Nephron (organoid): ENCODE data around the gene NUTF2.

Experiments used
- H3K27ac Mint-ChIP-seq, 3 experiments: 2 replicates each; pipeline ENCODE4 v1.8.0; 2020; ENCODE audit warnings: mixed read lengths in 3 of 3, mild to moderate bottlenecking in 2 of 3, moderate library complexity in 1 of 3
- H3K27me3 Mint-ChIP-seq: 2 replicates; pipeline ENCODE4 v1.8.0; 2021; ENCODE audit warnings: low read depth, mild to moderate bottlenecking, moderate library complexity, mixed read lengths
- H3K36me3 Mint-ChIP-seq: 2 replicates; pipeline ENCODE4 v1.8.0; 2020; ENCODE audit warnings: low read depth, mixed read lengths
- H3K4me1 Mint-ChIP-seq: 2 replicates; pipeline ENCODE4 v1.8.0; 2020; ENCODE audit warnings: mixed read lengths
- H3K4me3 Mint-ChIP-seq, 3 experiments: 2 replicates each; pipeline ENCODE4 v1.8.0; 2020; ENCODE audit warnings: mild to moderate bottlenecking in 3 of 3, mixed read lengths in 3 of 3, moderate library complexity in 2 of 3
- H3K9me3 Mint-ChIP-seq: 2 replicates; pipeline ENCODE4 v1.8.0; 2020; ENCODE audit warnings: mixed read lengths
- TF ChIP-seq, protein P1 (sequence below), 3 experiments: fragments of 200-600 bp; sonication (generic); IDR thresholded peaks; one replicate each; pipeline ENCODE4 v1.5.0; 2021; ENCODE audit warnings: antibody characterized with exemption in 3 of 3; ENCODE audit not compliant: unreplicated experiment in 3 of 3

NUTF2 gene

DNA sequence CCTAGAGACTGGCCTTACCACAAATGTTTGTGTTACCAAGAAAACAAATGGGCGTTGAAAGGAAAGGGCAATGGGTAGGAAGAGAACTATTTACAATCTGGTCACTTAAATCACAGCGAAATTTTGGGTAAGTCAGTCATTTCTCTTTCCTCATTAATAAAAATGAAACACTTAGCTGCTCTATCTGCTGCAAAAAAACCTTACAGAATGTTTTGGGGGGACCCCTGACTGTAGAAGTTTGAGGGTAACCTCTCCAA is 742 bp upstream of the NUTF2 start:
- peaks cover 51% of the 10 kb centered on the region for H3K4me1 Mint-ChIP-seq
- H3K27ac Mint-ChIP-seq, result peak overlapping the region; percentile 96 to 98 (median 98)
- H3K4me3 Mint-ChIP-seq, result peak overlapping the region; percentile 89 to 97 (median 90)
- no peaks in the 10 kb centered on the region for H3K9me3 Mint-ChIP-seq
- TF ChIP-seq, protein P1, sequence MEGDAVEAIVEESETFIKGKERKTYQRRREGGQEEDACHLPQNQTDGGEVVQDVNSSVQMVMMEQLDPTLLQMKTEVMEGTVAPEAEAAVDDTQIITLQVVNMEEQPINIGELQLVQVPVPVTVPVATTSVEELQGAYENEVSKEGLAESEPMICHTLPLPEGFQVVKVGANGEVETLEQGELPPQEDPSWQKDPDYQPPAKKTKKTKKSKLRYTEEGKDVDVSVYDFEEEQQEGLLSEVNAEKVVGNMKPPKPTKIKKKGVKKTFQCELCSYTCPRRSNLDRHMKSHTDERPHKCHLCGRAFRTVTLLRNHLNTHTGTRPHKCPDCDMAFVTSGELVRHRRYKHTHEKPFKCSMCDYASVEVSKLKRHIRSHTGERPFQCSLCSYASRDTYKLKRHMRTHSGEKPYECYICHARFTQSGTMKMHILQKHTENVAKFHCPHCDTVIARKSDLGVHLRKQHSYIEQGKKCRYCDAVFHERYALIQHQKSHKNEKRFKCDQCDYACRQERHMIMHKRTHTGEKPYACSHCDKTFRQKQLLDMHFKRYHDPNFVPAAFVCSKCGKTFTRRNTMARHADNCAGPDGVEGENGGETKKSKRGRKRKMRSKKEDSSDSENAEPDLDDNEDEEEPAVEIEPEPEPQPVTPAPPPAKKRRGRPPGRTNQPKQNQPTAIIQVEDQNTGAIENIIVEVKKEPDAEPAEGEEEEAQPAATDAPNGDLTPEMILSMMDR (IDR thresholded peaks at IDR 0.05; ENCODE audit: unreplicated experiment in 3 of 3), result no peak
- peaks cover 4% of the 10 kb centered on the region for H3K27me3 Mint-ChIP-seq
- H3K36me3 Mint-ChIP-seq, result peaks cover 4% of the 10 kb centered on the region

DNA sequence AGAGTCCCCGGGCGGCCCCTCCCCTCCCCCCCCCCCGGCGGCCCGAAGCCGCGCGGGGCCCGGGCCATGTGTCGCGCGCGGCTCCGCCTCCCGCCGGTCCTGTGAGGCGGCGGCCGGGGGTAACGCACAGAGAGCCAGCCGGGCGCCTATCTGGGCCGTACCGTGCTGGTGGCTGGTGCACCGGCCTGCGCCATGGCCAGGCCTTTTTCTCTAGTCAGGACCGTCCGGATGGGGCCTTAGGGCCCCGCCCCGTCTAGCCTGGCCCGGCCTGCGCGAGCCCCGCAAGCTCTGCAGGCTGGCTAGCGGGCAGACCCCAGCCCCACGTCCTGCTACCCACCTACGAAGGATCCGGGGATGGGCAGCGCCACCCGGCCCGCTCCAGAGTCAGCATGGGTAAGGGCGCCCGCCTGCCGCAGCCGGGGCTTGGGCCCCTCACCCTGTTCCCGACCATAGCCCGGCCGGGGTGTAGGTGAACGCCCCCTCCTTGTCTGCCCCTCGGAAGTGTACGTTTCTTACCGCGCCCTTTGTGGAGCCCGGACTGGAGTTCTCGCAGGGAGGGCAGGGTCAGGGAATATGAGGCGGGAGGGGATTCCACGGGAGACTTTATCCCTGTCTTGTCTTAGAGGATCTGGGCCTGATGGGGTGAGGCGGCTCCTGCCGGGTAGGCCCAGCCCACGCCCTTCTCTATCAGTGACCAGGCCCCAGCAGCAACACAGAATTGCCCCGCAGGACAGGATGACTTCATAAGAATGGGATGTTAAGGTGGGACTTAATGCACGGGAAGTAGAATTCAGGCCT is 530 bp downstream of the NUTF2 start, which contains the start of gene CENPT:
Gene CENPT, minus strand, starts transcription at position 630 of the 798 bp plus-strand sequence. CDS start 13,834 bp downstream, outside the sequence.
- TF ChIP-seq, protein P1 (IDR thresholded peaks at IDR 0.05; ENCODE audit: unreplicated experiment in 3 of 3), result no peak
- no peaks in the 10 kb centered on the region for H3K9me3 Mint-ChIP-seq
- peak within 1 kb of the TSS; percentile 93 to 98 (median 95) for H3K4me3 Mint-ChIP-seq
- H3K4me1 Mint-ChIP-seq, result peaks cover 45% of the 10 kb centered on the region
- peaks cover 4% of the 10 kb centered on the region for H3K36me3 Mint-ChIP-seq
- peak within 1 kb of the TSS; percentile 96 to 98 (median 98) for H3K27ac Mint-ChIP-seq
- peaks cover 4% of the 10 kb centered on the region for H3K27me3 Mint-ChIP-seq

DNA sequence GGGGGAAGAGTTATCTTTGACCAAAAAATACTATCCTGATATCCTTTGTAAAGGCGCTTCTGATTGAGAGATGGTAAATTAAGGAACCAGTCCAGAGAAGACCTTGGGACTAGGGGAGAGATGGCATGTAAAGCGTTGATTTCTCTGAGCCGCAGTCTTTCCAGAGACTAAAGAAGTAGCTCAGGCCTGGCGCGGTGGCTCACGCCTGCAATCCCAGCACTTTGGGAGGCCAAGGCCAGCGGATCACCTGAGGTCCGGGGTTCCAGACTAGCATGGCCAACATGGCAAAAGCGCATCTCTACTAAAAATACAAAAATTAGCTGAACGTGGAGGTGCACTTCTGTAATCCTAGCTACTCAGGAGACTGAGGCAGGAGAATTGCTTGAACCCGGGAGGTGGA is 1.4 kb downstream of the NUTF2 start:
- Mint-ChIP-seq H3K36me3 (peaks cover 4% of the 10 kb centered on the region), H3K27ac (peak overlapping the region; percentile 82 to 98 (median 91)), H3K9me3 (no peaks in the 10 kb centered on the region), H3K27me3 (peaks cover 4% of the 10 kb centered on the region), H3K4me1 (peaks cover 41% of the 10 kb centered on the region), H3K4me3 (peak overlapping the region; percentile 93 to 98 (median 95))
- TF ChIP-seq, protein P1 (IDR thresholded peaks at IDR 0.05; ENCODE audit: unreplicated experiment in 3 of 3), result no peak

DNA sequence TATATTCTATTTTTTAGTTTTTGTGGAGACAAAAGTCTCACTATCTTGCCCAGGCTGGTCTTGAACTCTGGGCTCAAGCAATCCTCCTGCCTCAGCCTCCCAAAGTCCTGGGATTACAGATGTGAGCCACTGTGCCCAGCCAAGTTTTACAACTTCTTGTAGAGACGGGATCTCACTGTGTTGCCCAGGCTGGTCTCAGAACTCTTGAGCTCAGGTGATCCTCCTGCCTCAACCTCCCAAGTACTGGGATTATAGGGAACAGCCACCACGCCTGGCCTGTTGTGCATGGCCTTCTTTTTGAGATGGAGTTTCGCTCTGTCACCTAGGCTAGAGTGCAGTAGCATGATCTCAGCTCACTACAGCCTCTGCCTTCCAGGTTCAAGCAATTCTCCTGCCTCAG is 6.9 kb downstream of the NUTF2 start:
- TF ChIP-seq, protein P1 (IDR thresholded peaks at IDR 0.05; ENCODE audit: unreplicated experiment in 3 of 3), result no peak
- Mint-ChIP-seq H3K27me3 (no peaks in the 10 kb centered on the region), H3K4me3 (no peak overlapping the region), H3K9me3 (no peaks in the 10 kb centered on the region), H3K36me3 (peaks cover 25% of the 10 kb centered on the region), H3K4me1 (peaks cover 19% of the 10 kb centered on the region), H3K27ac (no peak overlapping the region)

DNA sequence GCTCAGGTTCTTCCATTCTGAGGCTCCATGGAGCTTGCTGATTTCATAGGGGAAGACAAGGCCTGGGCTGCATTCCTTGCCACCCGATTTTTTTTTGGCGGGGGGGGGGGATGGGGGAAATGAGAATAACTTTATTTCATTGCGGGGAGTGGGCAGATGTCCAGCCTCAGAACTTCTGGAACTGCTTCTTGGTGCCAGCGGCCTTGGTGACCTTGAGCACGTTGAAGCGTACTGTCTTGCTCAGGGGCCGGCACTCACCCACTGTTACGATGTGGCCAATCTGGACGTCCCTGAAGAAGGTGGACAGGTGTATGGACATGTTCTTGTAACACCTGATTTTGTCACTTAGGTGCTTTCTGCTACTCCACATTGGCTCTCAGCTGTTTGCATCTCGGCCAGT is 9.1 kb downstream of the NUTF2 start:
- peaks cover 22% of the 10 kb centered on the region for H3K36me3 Mint-ChIP-seq
- no peak overlapping the region for H3K4me3 Mint-ChIP-seq
- H3K27ac Mint-ChIP-seq, result no peak overlapping the region
- H3K9me3 Mint-ChIP-seq, result no peaks in the 10 kb centered on the region
- H3K4me1 Mint-ChIP-seq, result peaks cover 16% of the 10 kb centered on the region
- TF ChIP-seq, protein P1 (IDR thresholded peaks at IDR 0.05; ENCODE audit: unreplicated experiment in 3 of 3), result no peak
- H3K27me3 Mint-ChIP-seq, result no peaks in the 10 kb centered on the region
